ENCODE data around the gene ST3GAL6. TPM values are rescaled to one million over a fixed set of nuclear protein-coding genes. Genes with fewer than 3 reads are reported as not detected.
A peak's percentile ranks its signal among the peaks of the same experiment; 100 is the strongest.

The ST3GAL6 gene
- total and polyA plus RNA-seq, 2 of the 13 experiments (the other 11 are each of a cell fraction or from before 2014, with no cell fraction given) = 17.5 to 23.2 TPM

DNA sequence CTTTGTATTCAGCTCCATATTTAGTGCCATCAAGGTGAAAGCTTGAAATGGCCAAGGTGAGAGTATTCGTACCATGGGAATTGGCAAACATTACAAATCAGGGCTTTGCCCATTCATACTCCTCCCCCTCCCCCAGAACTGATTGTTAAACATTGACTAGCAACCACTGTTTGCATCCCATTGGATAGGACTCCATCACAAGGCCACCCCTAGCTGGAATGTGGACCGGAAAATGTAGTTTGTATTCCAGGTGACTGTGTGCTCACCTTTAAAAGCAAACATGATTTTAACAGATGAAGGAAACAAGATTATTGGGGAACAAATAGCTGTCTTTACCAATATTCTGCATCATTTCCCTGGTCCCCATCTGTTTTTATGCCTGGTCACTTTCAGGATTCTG is 14.1 kb downstream of the ST3GAL6 start (continued):
- TF ChIP-seq NFKB2 (CRISPR knock-in tag; IDR thresholded peaks at IDR 0.05; ENCODE audit: borderline replicate concordance) (no peak), ZNF788 (CRISPR knock-in tag; IDR thresholded peaks at IDR 0.05; ENCODE audit: borderline replicate concordance) (no peak; the same call in 1 of the 2 replicates), HDAC1 (CRISPR knock-in tag; IDR thresholded peaks at IDR 0.05) (no peak), KDM1A (CRISPR knock-in tag; IDR thresholded peaks at IDR 0.05) (no peak), PCBP2 (optimal IDR thresholded peaks at IDR 0.05; ENCODE audit: low read depth, low read length, poor library complexity, severe bottlenecking) (no peak), FOXK2 (IDR thresholded peaks at IDR 0.05) (no peak), ZNF10 (CRISPR knock-in tag; IDR thresholded peaks at IDR 0.05; ENCODE audit: borderline replicate concordance, low read depth) (no peak), ZNF709 (CRISPR knock-in tag; IDR thresholded peaks at IDR 0.05) (no peak), KDM6A (CRISPR knock-in tag; IDR thresholded peaks at IDR 0.05; ENCODE audit: low read depth) (no peak), FOSL2 (CRISPR knock-in tag; IDR thresholded peaks at IDR 0.05) (peak; percentile 47), ZNF556 (CRISPR knock-in tag; IDR thresholded peaks at IDR 0.05; ENCODE audit: borderline replicate concordance) (no peak), TMF1 (CRISPR knock-in tag; IDR thresholded peaks at IDR 0.05; ENCODE audit: low read depth) (no peak), ZC3H4 (CRISPR knock-in tag; IDR thresholded peaks at IDR 0.05; ENCODE audit: borderline replicate concordance) (no peak), CC2D1A (CRISPR knock-in tag; IDR thresholded peaks at IDR 0.05) (no peak), MBNL3 (CRISPR knock-in tag; conservative IDR thresholded peaks at IDR 0.05) (no peak), ZKSCAN5 (CRISPR knock-in tag; IDR thresholded peaks at IDR 0.05) (no peak), ZSCAN21 (CRISPR knock-in tag; IDR thresholded peaks at IDR 0.05; ENCODE audit: borderline replicate concordance) (no peak), PCBP1 (IDR thresholded peaks at IDR 0.05; ENCODE audit: borderline replicate concordance, low read depth, low read length) (no peak), BORCS8-MEF2B (CRISPR knock-in tag; IDR thresholded peaks at IDR 0.05) (no peak), AGO2 (optimal IDR thresholded peaks at IDR 0.05; ENCODE audit: low read depth, low read length) (no peak), MAFK (conservative IDR thresholded peaks at IDR 0.05 in 1 of 2, IDR thresholded peaks at IDR 0.05 in 1 of 2; ENCODE audit: low read length in 2 of 2) (no peak), FLYWCH1 (CRISPR knock-in tag; IDR thresholded peaks at IDR 0.05) (no peak), ZNF451 (CRISPR knock-in tag; IDR thresholded peaks at IDR 0.05) (no peak), NFIC (IDR thresholded peaks at IDR 0.05; ENCODE audit: low read length) (no peak)
- TF ChIP-seq, protein P1, sequence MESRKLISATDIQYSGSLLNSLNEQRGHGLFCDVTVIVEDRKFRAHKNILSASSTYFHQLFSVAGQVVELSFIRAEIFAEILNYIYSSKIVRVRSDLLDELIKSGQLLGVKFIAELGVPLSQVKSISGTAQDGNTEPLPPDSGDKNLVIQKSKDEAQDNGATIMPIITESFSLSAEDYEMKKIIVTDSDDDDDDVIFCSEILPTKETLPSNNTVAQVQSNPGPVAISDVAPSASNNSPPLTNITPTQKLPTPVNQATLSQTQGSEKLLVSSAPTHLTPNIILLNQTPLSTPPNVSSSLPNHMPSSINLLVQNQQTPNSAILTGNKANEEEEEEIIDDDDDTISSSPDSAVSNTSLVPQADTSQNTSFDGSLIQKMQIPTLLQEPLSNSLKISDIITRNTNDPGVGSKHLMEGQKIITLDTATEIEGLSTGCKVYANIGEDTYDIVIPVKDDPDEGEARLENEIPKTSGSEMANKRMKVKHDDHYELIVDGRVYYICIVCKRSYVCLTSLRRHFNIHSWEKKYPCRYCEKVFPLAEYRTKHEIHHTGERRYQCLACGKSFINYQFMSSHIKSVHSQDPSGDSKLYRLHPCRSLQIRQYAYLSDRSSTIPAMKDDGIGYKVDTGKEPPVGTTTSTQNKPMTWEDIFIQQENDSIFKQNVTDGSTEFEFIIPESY (CRISPR knock-in tag; IDR thresholded peaks at IDR 0.05) = no peak
- TF ChIP-seq, protein P2, sequence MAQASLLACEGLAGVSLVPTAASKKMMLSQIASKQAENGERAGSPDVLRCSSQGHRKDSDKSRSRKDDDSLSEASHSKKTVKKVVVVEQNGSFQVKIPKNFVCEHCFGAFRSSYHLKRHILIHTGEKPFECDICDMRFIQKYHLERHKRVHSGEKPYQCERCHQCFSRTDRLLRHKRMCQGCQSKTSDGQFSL (CRISPR knock-in tag; IDR thresholded peaks at IDR 0.05) = no peak
- TF ChIP-seq, protein P3, sequence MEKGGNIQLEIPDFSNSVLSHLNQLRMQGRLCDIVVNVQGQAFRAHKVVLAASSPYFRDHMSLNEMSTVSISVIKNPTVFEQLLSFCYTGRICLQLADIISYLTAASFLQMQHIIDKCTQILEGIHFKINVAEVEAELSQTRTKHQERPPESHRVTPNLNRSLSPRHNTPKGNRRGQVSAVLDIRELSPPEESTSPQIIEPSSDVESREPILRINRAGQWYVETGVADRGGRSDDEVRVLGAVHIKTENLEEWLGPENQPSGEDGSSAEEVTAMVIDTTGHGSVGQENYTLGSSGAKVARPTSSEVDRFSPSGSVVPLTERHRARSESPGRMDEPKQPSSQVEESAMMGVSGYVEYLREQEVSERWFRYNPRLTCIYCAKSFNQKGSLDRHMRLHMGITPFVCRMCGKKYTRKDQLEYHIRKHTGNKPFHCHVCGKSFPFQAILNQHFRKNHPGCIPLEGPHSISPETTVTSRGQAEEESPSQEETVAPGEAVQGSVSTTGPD (CRISPR knock-in tag; IDR thresholded peaks at IDR 0.05) = no peak
- TF ChIP-seq, protein P4, sequence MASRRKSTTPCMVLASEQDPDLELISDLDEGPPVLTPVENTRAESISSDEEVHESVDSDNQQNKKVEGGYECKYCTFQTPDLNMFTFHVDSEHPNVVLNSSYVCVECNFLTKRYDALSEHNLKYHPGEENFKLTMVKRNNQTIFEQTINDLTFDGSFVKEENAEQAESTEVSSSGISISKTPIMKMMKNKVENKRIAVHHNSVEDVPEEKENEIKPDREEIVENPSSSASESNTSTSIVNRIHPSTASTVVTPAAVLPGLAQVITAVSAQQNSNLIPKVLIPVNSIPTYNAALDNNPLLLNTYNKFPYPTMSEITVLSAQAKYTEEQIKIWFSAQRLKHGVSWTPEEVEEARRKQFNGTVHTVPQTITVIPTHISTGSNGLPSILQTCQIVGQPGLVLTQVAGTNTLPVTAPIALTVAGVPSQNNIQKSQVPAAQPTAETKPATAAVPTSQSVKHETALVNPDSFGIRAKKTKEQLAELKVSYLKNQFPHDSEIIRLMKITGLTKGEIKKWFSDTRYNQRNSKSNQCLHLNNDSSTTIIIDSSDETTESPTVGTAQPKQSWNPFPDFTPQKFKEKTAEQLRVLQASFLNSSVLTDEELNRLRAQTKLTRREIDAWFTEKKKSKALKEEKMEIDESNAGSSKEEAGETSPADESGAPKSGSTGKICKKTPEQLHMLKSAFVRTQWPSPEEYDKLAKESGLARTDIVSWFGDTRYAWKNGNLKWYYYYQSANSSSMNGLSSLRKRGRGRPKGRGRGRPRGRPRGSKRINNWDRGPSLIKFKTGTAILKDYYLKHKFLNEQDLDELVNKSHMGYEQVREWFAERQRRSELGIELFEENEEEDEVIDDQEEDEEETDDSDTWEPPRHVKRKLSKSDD (CRISPR knock-in tag; IDR thresholded peaks at IDR 0.05; ENCODE audit: low read depth) = no peak
